Loucy (cell line): ENCODE results near the gene DACT2.

Experiments used
- H2AFZ ChIP-seq: fragments of 200-600 bp; sonication (generic); 2 replicates; pipeline ENCODE4 v1.6.0; 2016; ENCODE audit warnings: antibody characterized with exemption, mild to moderate bottlenecking, low read length, moderate library complexity
- H3F3A ChIP-seq: fragments of 200-600 bp; 2 replicates; pipeline ENCODE4 v1.6.0; 2016; ENCODE audit warnings: antibody characterized with exemption, low read depth, mild to moderate bottlenecking
- H3K27me3 ChIP-seq: fragments of 200-600 bp; sonication (generic); 2 replicates; pipeline ENCODE4 v1.6.1; 2014; ENCODE audit warnings: low read length, mild to moderate bottlenecking; ENCODE audit not compliant: insufficient read depth, poor library complexity, severe bottlenecking
- H3K36me3 ChIP-seq: fragments of 200-600 bp; sonication (generic); 2 replicates; pipeline ENCODE4 v1.6.1; 2016; ENCODE audit warnings: low read length; ENCODE audit not compliant: insufficient read depth
- H3K4me1 ChIP-seq: fragments of 200-600 bp; sonication (generic); 2 replicates; pipeline ENCODE4 v1.5.1; 2014; ENCODE audit warnings: low read length, mild to moderate bottlenecking; ENCODE audit not compliant: insufficient read depth, poor library complexity, severe bottlenecking
- H3K4me2 ChIP-seq: fragments of 200-600 bp; sonication (generic); 2 replicates; pipeline ENCODE4 v1.6.0; 2014; ENCODE audit warnings: antibody characterized with exemption, low read length, low read depth, mild to moderate bottlenecking; ENCODE audit not compliant: poor library complexity, severe bottlenecking
- H3K4me3 ChIP-seq: fragments of 200-600 bp; sonication (generic); 2 replicates; pipeline ENCODE4 v1.5.1; 2014; ENCODE audit warnings: low read length, mild to moderate bottlenecking, mixed read lengths; ENCODE audit not compliant: poor library complexity, severe bottlenecking
- H3K79me2 ChIP-seq: fragments of 200-600 bp; sonication (generic); 2 replicates; pipeline ENCODE4 v1.6.1; 2014; ENCODE audit warnings: low read length; ENCODE audit not compliant: insufficient read depth
- H3K9ac ChIP-seq: fragments of 200-600 bp; sonication (generic); 2 replicates; pipeline ENCODE4 v1.6.0; 2014; ENCODE audit warnings: mild to moderate bottlenecking, low read depth, low read length, moderate library complexity; ENCODE audit not compliant: poor library complexity, severe bottlenecking
- H3K9me2 ChIP-seq: fragments of 200-600 bp; sonication (generic); replicated peaks from 2 replicates; pipeline ENCODE4 v1.6.1; 2016; ENCODE audit warnings: low read depth, low read length, mixed read lengths
- H3K9me3 ChIP-seq: fragments of 200-600 bp; sonication (generic); 2 replicates; pipeline ENCODE4 v1.6.1; 2014; ENCODE audit warnings: mild to moderate bottlenecking, antibody characterized with exemption, low read length, low read depth; ENCODE audit not compliant: insufficient read depth
- H4K20me1 ChIP-seq: fragments of 200-600 bp; sonication (generic); 2 replicates; pipeline ENCODE4 v1.6.0; 2014; ENCODE audit warnings: antibody characterized with exemption, low read length, mild to moderate bottlenecking; ENCODE audit not compliant: insufficient read depth, poor library complexity, severe bottlenecking
- EZH2phosphoT487 ChIP-seq: fragments of 200-600 bp; IDR thresholded peaks from 2 replicates; pipeline ENCODE4 v1.6.1; 2018; ENCODE audit warnings: antibody characterized with exemption, mild to moderate bottlenecking, moderate library complexity, borderline replicate concordance
- TF ChIP-seq, protein P1 (sequence below): fragments of 200-600 bp; sonication (generic); conservative IDR thresholded peaks from 2 replicates; pipeline ENCODE4 v1.5.1; 2014; ENCODE audit warnings: mild to moderate bottlenecking, antibody characterized with exemption, low read length

DACT2 gene

GRCh38 chr6:168294901-168295300, 24.7 kb downstream of the DACT2 start:
- Histone ChIP-seq H3K9me2 (no peaks in the 10 kb centered on the region), H3K9ac (no peak overlapping the region), H3K9me3 (peaks cover 11% of the 10 kb centered on the region; the same call in 1 of the 2 replicates), H3K27me3 (no peaks in the 10 kb centered on the region), H3K79me2 (no peaks in the 10 kb centered on the region), H3K36me3 (no peaks in the 10 kb centered on the region), H2AFZ (no peak overlapping the region), H3K4me1 (no peaks in the 10 kb centered on the region), H3K4me3 (no peak overlapping the region), H3K4me2 (no peak overlapping the region), H4K20me1 (no peaks in the 10 kb centered on the region), H3F3A (no peaks in the 10 kb centered on the region)
- TF ChIP-seq EZH2phosphoT487: no peak
- TF ChIP-seq, protein P1, sequence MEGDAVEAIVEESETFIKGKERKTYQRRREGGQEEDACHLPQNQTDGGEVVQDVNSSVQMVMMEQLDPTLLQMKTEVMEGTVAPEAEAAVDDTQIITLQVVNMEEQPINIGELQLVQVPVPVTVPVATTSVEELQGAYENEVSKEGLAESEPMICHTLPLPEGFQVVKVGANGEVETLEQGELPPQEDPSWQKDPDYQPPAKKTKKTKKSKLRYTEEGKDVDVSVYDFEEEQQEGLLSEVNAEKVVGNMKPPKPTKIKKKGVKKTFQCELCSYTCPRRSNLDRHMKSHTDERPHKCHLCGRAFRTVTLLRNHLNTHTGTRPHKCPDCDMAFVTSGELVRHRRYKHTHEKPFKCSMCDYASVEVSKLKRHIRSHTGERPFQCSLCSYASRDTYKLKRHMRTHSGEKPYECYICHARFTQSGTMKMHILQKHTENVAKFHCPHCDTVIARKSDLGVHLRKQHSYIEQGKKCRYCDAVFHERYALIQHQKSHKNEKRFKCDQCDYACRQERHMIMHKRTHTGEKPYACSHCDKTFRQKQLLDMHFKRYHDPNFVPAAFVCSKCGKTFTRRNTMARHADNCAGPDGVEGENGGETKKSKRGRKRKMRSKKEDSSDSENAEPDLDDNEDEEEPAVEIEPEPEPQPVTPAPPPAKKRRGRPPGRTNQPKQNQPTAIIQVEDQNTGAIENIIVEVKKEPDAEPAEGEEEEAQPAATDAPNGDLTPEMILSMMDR: no peak

- Histone ChIP-seq H3K9me3 (peaks cover 11% of the 10 kb centered on the region; the same call in 1 of the 2 replicates), H3K9me2 (no peaks in the 10 kb centered on the region), H3F3A (no peaks in the 10 kb centered on the region), H3K4me1 (no peaks in the 10 kb centered on the region), H3K4me2 (no peak overlapping the region), H3K36me3 (no peaks in the 10 kb centered on the region), H2AFZ (no peak overlapping the region), H3K27me3 (no peaks in the 10 kb centered on the region), H4K20me1 (no peaks in the 10 kb centered on the region), H3K9ac (no peak overlapping the region), H3K79me2 (no peaks in the 10 kb centered on the region), H3K4me3 (no peak overlapping the region)
- TF ChIP-seq, protein P1: no peak
- no peak for TF ChIP-seq EZH2phosphoT487
Measured at GRCh38 chr6:168293636-168294530, 25.7 kb downstream of the DACT2 start.

DNA sequence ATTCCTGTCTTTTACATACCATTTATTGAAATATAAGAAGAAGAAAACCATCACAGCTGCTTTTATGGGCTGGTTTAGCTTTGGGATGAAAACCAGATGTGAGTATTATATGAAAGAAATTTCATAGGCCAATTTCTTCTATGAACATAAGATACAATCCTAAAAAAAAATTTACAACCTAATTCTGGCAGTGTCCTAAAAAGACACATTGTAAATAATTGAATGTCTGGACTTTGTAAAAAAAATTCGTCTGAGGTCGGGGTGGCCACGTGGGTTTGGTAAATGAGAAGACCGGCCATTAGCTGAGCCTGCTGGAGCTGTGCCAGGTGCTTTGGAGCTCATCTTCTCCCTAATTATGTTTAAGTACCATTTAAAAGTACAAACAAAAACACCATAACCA, 26.8 kb downstream of the DACT2 start:
- no peak overlapping the region for H3K4me2 ChIP-seq
- no peaks in the 10 kb centered on the region for H3K4me1 ChIP-seq
- no peaks in the 10 kb centered on the region for H4K20me1 ChIP-seq
- H3K9me2 ChIP-seq: no peaks in the 10 kb centered on the region
- no peaks in the 10 kb centered on the region for H3F3A ChIP-seq
- no peak overlapping the region for H3K4me3 ChIP-seq
- TF ChIP-seq, protein P1: no peak
- TF ChIP-seq EZH2phosphoT487: no peak
- peaks cover 11% of the 10 kb centered on the region; the same call in 1 of the 2 replicates for H3K9me3 ChIP-seq
- no peaks in the 10 kb centered on the region for H3K36me3 ChIP-seq
- H3K9ac ChIP-seq: no peak overlapping the region
- H3K27me3 ChIP-seq: no peaks in the 10 kb centered on the region
- H3K79me2 ChIP-seq: no peaks in the 10 kb centered on the region
- no peak overlapping the region for H2AFZ ChIP-seq
